H1 (cell line): ENCODE measurements around the gene PLD3. TPM values are rescaled to one million over a fixed set of nuclear protein-coding genes. Genes with fewer than 3 reads are reported as not detected.
A peak's percentile ranks its signal among the peaks of the same experiment; 100 is the strongest.

Experiments
- MAFK ChIP-seq: IDR thresholded peaks from 2 replicates; pipeline ENCODE4 v1.6.1; 2012; ENCODE audit warnings: low read depth, mild to moderate bottlenecking, improper control_type of control experiment, low read length
- POLR2A ChIP-seq, 2 experiments: IDR thresholded peaks; 1 replicate in 1 of 2; 2 replicates in 1 of 2; pipeline ENCODE4 v1.6.1; 2011; ENCODE audit warnings: low read depth in 2 of 2, low read length in 2 of 2, mild to moderate bottlenecking in 2 of 2; ENCODE audit errors: control extremely low read depth in 1 of 2
- POLR2AphosphoS5 ChIP-seq: IDR thresholded peaks from 2 replicates; pipeline ENCODE4 v1.6.1; 2011; ENCODE audit warnings: low read depth, low read length
- SIN3A ChIP-seq, 2 experiments: IDR thresholded peaks in 1 of 2; conservative IDR thresholded peaks in 1 of 2; 2 replicates each; pipeline ENCODE4 v1.6.1; 2011 to 2012; ENCODE audit warnings: low read length in 2 of 2, improper control_type of control experiment in 1 of 2, low read depth in 1 of 2, mild to moderate bottlenecking in 1 of 2
- polyA plus RNA-seq, 7 experiments: library from polyadenylated mRNA; depleted of rRNA in 3 of 7; stranded (reverse) in 5 of 7; unstranded in 2 of 7; fragments of >200 nt in 5 of 7; fragments of 200-250 nt in 2 of 7; gene quantifications; 1 replicate in 5 of 7; 2 replicates in 1 of 7; 4 replicates in 1 of 7; pipeline versions ENCODE4 v1.2.1 to v1.2.3, GENCODE V29; 2011 to 2013; ENCODE audit warnings: missing spikeins in 2 of 7, mixed read lengths in 2 of 7
- total RNA-seq: library from RNA; stranded (reverse); fragmentation: NEBNext Ultra II Directional; extraction: Animal tissue kit (Norgen Biotek cat#: 25700); gene quantifications from 2 replicates; pipeline ENCODE4 v1.2.1, GENCODE V29; 2021
- TF ChIP-seq, protein P1 (sequence below), 3 experiments: IDR thresholded peaks; 1 replicate in 2 of 3; 2 replicates in 1 of 3; pipeline versions ENCODE4 v1.5.1 to v1.6.1; 2011; ENCODE audit warnings: low read length in 3 of 3, mild to moderate bottlenecking in 3 of 3, inconsistent platforms in 2 of 3, low read depth in 1 of 3, moderate library complexity in 1 of 3; ENCODE audit not compliant: insufficient read depth in 1 of 3; ENCODE audit errors: control extremely low read depth in 1 of 3

PLD3 gene
- total and polyA plus RNA-seq, 2 of the 8 experiments (the other 6 are each of a cell fraction or from before 2014, with no cell fraction given), result 180 to 543 TPM

DNA sequence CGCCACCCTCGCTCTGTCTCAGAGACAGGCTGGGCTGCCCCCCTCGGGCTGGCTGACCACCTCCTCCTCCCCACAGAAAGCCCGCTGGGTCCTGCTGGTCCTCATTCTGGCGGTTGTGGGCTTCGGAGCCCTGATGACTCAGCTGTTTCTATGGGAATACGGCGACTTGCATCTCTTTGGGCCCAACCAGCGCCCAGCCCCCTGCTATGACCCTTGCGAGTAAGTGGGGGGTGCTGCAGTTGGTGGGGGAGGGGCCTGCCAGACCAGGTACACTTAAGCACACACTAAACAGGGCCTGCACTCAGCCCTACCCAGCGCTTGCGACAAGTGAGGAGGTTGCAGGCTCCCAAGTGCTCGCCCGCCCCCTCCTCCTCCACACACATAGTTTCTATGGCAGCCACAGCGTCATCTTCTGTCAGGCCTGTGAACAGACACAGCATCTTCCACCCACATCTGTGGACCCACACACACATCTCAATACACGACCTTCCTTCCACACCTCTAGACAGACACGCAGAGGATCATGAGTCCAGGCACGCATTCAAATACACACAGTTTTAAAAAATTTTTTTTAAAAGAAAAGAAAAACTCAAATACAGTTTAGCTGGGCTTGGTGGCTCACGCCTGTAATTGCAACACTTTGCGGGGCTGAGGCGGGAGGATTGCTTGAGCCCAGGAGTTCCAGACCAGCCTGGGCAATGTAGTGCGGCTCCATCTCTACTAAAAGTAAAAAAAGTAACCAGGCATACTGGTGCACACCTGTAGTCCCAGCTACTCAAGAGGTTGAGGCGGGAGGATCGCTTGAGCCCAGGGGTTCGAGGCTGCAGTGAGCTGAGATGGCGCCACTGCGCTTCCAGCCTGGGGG is 18.4 kb downstream of the PLD3 start (continued):
- TF ChIP-seq, protein P1, sequence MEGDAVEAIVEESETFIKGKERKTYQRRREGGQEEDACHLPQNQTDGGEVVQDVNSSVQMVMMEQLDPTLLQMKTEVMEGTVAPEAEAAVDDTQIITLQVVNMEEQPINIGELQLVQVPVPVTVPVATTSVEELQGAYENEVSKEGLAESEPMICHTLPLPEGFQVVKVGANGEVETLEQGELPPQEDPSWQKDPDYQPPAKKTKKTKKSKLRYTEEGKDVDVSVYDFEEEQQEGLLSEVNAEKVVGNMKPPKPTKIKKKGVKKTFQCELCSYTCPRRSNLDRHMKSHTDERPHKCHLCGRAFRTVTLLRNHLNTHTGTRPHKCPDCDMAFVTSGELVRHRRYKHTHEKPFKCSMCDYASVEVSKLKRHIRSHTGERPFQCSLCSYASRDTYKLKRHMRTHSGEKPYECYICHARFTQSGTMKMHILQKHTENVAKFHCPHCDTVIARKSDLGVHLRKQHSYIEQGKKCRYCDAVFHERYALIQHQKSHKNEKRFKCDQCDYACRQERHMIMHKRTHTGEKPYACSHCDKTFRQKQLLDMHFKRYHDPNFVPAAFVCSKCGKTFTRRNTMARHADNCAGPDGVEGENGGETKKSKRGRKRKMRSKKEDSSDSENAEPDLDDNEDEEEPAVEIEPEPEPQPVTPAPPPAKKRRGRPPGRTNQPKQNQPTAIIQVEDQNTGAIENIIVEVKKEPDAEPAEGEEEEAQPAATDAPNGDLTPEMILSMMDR (IDR thresholded peaks at IDR 0.05; ENCODE audit: control extremely low read depth in 1 of 3, insufficient read depth in 1 of 3, low read depth in 1 of 3, low read length in 3 of 3), result peak in 2 of 3 experiments; percentile 7 to 29; a peak in 2 of 4 replicates
- TF ChIP-seq SIN3A (conservative IDR thresholded peaks at IDR 0.05 in 1 of 2, IDR thresholded peaks at IDR 0.05 in 1 of 2; ENCODE audit: low read depth in 1 of 2, low read length in 2 of 2), result peak in 1 of 2 experiments; percentile 79; a peak in 2 of 4 replicates
- no peak; the same call in 1 of the 2 replicates for TF ChIP-seq POLR2AphosphoS5
- 0 out of 3 replicates have a peak, but pooled peaks of 1 of the 2 experiments have one; percentile 33 for TF ChIP-seq POLR2A (IDR thresholded peaks at IDR 0.05; ENCODE audit: control extremely low read depth in 1 of 2, low read depth in 2 of 2, low read length in 2 of 2)
- peak; percentile 90 for TF ChIP-seq MAFK
